Measurements from ENCODE around the gene SMPX.

The SMPX gene

GRCh38 chrX:21747558-21747957, 10.4 kb downstream of the SMPX start:
- no peak overlapping the region for H3K4me3 ChIP-seq (ENCODE audit: low read depth, low read length)
- no peak for DNase-seq (ENCODE audit: low read depth)

- DNase-seq (ENCODE audit: low read depth), result no peak
- H3K4me3 ChIP-seq (ENCODE audit: low read depth, low read length), result no peak overlapping the region
Observed at GRCh38 chrX:21745756-21746155, 12.2 kb downstream of the SMPX start.

- DNase-seq (ENCODE audit: low read depth), result no peak
- no peak overlapping the region for H3K4me3 ChIP-seq (ENCODE audit: low read depth, low read length)
Observed at GRCh38 chrX:21744721-21745120, 13.2 kb downstream of the SMPX start.

DNA sequence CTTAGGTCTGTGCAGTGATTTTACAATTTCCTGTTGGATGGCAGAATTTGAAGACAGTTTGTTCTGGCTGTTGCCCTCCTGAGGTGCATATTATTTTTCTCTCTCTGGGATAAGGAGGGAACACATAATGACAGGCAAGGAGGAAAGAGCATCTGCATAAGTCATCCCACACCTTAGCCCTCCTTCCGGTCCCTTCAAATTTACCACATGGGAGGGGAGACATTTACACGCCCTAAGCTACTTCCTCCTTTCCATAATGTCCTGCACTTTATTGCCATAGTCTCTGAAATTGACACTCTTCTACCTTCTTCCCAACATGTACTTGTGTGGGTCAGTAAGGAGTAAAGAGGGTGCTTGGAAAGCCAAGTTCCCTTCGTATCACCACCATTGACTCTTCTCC, 13.9 kb downstream of the SMPX start:
- DNase-seq (ENCODE audit: low read depth), result no peak

DNA sequence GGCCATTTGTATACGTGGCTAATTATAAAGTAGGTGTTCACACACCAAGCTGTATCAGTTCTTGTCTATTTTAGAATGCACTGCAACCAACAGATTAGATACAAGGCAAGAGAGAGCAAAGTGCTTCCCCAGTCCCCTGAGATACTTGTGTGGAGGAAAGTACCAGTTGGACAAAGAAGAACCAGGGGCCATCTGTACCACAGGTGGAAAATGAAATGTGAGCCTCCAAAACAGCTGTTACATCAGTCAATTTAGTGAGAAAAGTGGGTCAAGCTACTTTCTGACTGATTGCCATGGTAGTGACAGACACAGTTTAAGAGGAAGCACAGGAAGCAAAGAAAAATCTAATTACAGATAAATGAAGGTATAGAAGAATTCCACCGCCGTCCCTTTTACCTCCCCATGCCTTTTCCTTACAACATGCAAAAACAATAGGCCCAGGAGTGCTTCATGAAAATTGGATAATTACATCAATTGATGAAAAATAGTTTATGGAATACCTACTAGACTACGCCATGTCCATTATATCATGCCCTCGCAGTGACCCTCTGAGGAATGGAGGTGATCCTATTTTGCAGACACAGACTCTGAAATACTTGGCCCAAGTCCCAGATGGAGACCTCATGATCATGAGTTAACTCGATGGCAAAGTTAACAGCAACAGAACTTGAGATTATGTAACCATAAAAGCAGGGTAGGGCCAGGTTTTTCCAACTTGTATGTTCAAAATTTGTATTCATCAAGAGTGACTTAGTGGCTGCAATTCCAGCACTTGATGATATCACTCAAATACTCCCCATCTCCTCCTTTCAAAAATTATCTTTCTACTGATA, 15.8 kb downstream of the SMPX start:
- DNase-seq (ENCODE audit: low read depth), result no peak
- H3K4me3 ChIP-seq (ENCODE audit: low read depth, low read length), result no peak overlapping the region

More for the DNA sequence above, 13.9 kb downstream of the SMPX start:
- H3K4me3 ChIP-seq (ENCODE audit: low read depth, low read length), result no peak overlapping the region

DNA sequence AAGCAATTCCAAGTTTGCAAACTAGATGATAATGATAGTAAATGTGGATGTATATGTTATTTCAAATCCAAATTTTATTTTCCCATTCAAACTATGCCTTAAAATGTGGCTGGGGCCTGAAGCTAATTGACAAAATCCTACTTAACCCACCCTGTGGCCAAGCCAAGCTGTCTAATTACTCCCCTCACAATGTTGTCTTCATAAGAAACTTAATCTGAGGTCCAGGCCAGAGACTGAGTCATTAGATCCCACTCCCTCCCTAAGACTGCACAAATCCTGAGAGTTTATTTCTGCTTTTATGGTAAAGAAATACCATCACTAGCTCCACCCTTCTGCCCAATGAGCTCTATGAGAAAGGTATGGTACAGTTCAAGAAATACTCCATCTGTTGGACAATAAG, 16.6 kb downstream of the SMPX start:
- H3K4me3 ChIP-seq (ENCODE audit: low read depth, low read length), result no peak overlapping the region
- no peak for DNase-seq (ENCODE audit: low read depth)

DNA sequence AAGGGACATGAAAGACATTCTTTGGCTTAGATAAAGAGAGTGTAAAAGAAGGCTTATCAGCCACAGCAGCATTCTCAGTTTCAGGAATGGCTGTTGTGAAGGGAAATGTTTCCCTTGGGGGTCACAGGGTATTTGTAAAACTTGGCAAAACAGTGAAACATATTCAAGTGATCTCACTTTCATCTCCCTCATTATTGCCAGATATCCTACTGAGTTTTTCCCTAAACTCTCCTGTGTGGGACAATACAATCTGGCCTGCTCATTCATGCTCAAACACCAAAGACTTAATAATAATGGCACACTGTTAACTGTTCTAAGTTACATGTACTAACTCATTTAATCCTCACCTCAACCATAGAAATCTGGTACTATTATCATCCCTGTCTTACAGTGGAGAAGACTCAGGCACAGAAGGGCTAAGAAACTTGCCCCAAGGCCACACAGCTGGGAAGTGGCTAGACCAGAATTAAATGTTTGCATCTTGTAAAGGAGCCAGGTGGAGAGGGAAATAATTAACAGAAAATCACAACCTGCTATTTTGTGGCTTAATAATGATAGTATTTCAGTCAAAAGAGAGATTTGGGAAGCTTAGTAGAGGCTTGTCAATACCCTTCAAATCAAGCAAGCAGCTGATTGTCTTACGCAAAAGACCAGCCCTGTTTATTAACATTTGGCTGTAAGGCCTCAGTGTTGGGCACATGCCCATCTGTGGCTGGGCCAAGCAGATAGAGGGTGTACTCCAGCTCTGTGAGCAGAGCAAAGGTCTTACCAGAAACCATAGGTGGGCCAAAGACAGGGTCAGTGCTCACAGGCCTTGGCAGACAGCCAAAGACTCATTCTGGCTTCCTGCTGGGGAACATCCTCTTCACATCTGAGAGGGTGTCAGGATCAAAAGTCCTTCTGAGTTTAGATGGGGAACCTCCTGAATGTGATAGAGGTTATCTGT, 17.3 kb downstream of the SMPX start:
- H3K4me3 ChIP-seq (ENCODE audit: low read depth, low read length), result no peak overlapping the region
- DNase-seq (ENCODE audit: low read depth), result no peak

DNA sequence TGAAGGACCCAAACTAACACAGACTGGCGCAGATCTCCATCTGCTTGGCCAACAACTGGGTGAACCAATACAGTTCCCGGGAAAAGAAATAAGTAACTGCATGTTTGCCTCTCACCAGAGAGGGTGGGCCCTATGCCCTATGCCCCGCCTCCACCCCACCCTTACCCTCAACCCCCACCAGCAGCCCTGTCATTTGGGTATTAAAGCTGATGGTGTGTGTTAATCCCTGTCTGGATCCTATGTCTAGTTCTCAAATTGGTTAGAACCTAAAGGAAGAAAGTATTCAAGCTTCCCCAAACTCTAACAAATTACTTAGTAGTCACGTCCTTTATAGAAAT, 19.0 kb downstream of the SMPX start:
- no peak overlapping the region for H3K4me3 ChIP-seq (ENCODE audit: low read depth, low read length)
- DNase-seq (ENCODE audit: low read depth), result no peak

- DNase-seq (ENCODE audit: low read depth), result no peak
Observed at GRCh38 chrX:21738210-21738949, 19.5 kb downstream of the SMPX start.

DNA sequence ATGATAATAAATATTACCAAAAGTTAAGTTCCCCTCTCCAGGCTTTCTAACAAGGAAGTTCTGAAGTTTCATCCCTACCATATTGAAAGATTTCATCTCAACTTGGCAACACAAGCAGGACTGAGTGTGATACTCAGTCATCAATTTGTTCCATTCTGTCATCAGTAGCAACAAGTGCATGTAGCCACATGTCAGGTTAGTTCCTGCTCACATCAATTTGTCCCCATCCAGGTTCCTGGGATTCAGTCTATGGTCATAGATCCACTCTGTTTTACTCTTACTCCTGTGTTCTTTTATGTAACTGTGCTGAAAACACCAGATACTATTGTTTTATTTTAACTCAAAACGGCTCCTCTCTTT, 22.2 kb downstream of the SMPX start:
- no peak overlapping the region for H3K4me3 ChIP-seq (ENCODE audit: low read depth, low read length)
- DNase-seq (ENCODE audit: low read depth), result no peak

More at GRCh38 chrX:21738210-21738949, 19.5 kb downstream of the SMPX start:
- H3K4me3 ChIP-seq (ENCODE audit: low read depth, low read length), result no peak overlapping the region

GRCh38 chrX:21735038-21735767, 22.7 kb downstream of the SMPX start:
- no peak for DNase-seq (ENCODE audit: low read depth)
- no peak overlapping the region for H3K4me3 ChIP-seq (ENCODE audit: low read depth, low read length)

DNA sequence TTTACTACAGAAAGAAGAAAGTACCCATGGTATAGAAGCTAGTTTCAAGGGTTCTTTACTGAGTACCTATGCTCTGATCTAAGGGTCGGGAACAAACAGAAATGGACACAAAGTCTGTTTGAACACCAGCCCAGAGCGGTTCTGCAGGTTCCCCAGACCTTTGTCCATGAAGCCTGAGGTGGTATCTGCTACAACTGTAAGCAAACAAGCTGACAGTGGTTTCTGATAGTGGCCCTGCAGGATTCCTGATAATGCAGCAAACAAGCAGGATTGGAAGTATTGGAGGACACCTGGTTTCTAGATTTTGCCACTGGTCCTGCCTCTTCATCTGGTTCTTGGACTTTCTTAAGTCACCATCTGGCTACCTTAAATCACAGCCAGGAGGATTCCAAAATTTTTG, 23.7 kb downstream of the SMPX start:
- no peak overlapping the region for H3K4me3 ChIP-seq (ENCODE audit: low read depth, low read length)

DNA sequence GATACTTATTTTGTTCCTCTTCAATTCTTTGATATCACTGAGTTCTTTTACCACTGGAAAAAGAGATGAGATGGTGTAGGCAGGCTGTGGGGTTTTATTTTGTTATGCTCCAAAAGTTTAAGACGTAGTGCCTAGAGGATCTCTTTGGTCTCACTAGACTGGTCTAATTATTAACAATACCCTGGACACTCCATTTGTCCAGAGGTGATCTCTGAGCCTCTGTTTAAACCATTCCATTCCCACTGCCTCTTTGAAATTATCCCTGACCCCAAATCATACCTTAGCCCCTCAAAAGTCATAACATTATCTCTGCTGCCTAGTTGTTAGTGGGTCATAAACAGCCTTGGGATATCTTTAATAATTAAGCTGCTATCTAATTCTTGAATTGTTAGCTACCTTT, 24.2 kb downstream of the SMPX start:
- H3K4me3 ChIP-seq (ENCODE audit: low read depth, low read length), result no peak overlapping the region
- DNase-seq (ENCODE audit: low read depth), result no peak

More for the DNA sequence above, 23.7 kb downstream of the SMPX start:
- DNase-seq (ENCODE audit: low read depth), result no peak

DNA sequence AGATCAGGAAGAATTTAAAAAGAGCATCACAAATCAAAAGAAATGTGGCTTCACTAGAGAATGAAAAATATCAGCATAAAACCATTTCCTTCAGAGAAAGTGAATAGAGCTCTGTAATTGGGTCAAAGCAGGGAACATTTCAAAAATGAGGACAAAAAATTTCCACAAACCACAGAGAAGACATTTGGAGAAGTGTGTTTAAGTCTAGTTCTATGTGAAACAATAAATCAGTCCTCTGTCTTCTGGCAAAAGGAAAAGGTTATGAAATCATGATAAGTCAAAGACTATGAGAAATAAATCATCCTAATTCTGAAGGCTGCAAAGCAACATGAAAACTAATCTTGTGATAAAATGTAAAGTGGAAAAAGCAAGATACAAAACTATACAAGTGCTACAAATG, 27.9 kb downstream of the SMPX start:
- no peak for DNase-seq (ENCODE audit: low read depth)
- H3K4me3 ChIP-seq (ENCODE audit: low read depth, low read length), result no peak overlapping the region

GRCh38 chrX:21728276-21728968, 29.5 kb downstream of the SMPX start:
- no peak for DNase-seq (ENCODE audit: low read depth)
- no peak overlapping the region for H3K4me3 ChIP-seq (ENCODE audit: low read depth, low read length)

- no peak overlapping the region for H3K4me3 ChIP-seq (ENCODE audit: low read depth, low read length)
- DNase-seq (ENCODE audit: low read depth), result no peak
Observed at GRCh38 chrX:21725916-21726315, 32.0 kb downstream of the SMPX start.

DNA sequence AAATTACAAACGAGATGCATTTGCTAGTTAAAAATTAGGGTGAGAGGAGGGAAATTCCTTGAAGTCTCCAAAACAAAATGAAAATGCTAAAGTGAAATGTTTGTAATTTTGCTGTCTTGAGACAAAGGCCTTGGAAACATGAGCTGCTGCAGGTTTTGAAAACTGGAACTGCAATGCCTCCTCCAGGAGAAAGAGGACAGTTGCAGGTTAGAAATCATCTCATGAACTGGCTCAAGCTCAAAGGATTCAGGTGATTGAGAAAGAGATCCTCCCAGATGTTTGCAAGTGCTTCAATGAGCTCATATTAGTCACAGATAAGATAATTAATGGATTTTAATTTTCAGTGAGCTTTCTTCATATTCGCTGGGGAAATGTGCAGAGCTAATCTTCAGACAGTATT, 32.4 kb downstream of the SMPX start:
- DNase-seq (ENCODE audit: low read depth), result no peak
- no peak overlapping the region for H3K4me3 ChIP-seq (ENCODE audit: low read depth, low read length)

DNA sequence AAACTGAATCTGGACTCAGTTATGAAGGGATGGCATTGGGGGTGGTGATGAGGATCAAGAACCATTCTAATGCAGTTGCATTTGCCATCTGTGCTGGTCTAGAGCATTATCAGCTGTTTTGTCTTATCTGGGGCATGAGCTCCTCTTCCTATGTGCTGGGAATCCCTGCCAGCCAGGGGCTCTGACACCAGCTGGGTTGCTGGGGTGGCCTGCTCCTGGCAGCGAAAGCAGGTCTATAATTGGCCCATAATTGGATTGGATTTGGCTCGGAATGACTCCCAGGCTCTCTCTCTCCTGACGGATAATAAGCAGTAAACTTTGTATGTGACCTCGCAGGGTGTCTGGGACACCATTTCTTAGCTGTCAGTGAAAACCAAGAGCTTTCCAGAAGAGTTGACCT, 34.1 kb downstream of the SMPX start:
- no peak overlapping the region for H3K4me3 ChIP-seq (ENCODE audit: low read depth, low read length)
- no peak for DNase-seq (ENCODE audit: low read depth)

DNA sequence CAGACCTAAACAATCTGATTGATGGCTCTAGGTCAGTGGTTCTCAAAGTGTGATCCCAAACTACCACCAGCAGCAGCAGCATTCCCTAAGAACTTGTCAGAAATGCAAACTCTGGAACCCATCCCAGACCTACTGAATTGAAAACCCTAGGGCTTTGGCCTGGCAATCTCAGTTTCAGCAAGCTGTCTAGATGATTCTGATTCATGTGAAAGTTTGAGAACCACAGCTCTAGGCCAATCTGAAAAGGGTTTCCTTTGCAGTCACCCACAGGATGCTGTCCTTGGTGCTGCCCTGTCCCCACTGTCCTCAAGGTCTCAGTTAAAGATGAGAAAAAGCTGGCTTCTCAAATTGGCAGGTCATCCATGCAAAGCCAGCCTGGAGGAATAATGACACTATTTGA, 34.8 kb downstream of the SMPX start:
- H3K4me3 ChIP-seq (ENCODE audit: low read depth, low read length), result no peak overlapping the region
- no peak for DNase-seq (ENCODE audit: low read depth)
